Heart right ventricle (tissue), 16 donors: Measurements from ENCODE around the gene CYP4B1. TPM values are rescaled to one million over a fixed set of nuclear protein-coding genes. Genes with fewer than 3 reads are reported as not detected.
"Not testable (repeated sequence)": the region's sequence is repeated elsewhere in the genome, so short reads cannot be mapped to it uniquely, and the experiment has no call there.

Experiments
- ATAC-seq, 8 donors: fragments of 200-7000 bp; cut with Tn5 transposase; one replicate each; pipeline ENCODE4 v1.9.1; 2020; ENCODE audit warnings: mild to moderate bottlenecking in 8 of 8, moderate library complexity in 8 of 8, moderate number of reproducible peaks in 1 of 8
- DNase-seq, 2 donors: peaks; one replicate each; pipeline ENCODE4 v3.0.0-alpha.2; 2020
- H3K27ac ChIP-seq, 10 donors: fragments of 200-600 bp; sonication (generic) in 2 of 10; one replicate each; pipeline versions ENCODE4 v1.5.0 to v1.8.0; 2020 to 2022; ENCODE audit warnings: mild to moderate bottlenecking in 3 of 10
- H3K27me3 ChIP-seq, 7 donors: fragments of 200-600 bp; one replicate each; pipeline ENCODE4 v1.8.0; 2021 to 2022; ENCODE audit warnings: mild to moderate bottlenecking in 2 of 7
- H3K36me3 ChIP-seq, 9 donors: fragments of 200-600 bp; sonication (generic) in 1 of 9; one replicate each; pipeline versions ENCODE4 v1.5.0 to v1.8.0; 2020 to 2022; ENCODE audit warnings: mild to moderate bottlenecking in 2 of 9
- H3K4me1 ChIP-seq, 9 donors: fragments of 200-600 bp; sonication (generic) in 1 of 9; one replicate each; pipeline versions ENCODE4 v1.5.0 to v1.8.0; 2020 to 2022; ENCODE audit warnings: mild to moderate bottlenecking in 4 of 9
- H3K4me3 ChIP-seq, 10 donors: fragments of 200-600 bp; sonication (generic) in 2 of 10; one replicate each; pipeline versions ENCODE4 v1.5.0 to v1.8.0; 2020 to 2022; ENCODE audit warnings: mild to moderate bottlenecking in 7 of 10, moderate library complexity in 2 of 10
- H3K9me3 ChIP-seq, 11 donors: fragments of 200-600 bp in 10 of 11; sonication (generic) in 2 of 11; one replicate each; pipeline versions ENCODE4 v1.5.0 to v1.8.0; 2013 to 2022; ENCODE audit warnings: mild to moderate bottlenecking in 2 of 11, control low read depth in 1 of 11, moderate library complexity in 1 of 11
- WGBS, 2 donors: extraction: QIAGEN DNeasy Blood & Tissue Kit; methylation state at CpG; one replicate each; pipeline ENCODE4 v1.1.7; 2013; ENCODE audit warnings: inconsistent platforms in 1 of 2; 5-methylcytosine and 5-hydroxymethylcytosine counted together
- intact Hi-C, 10 donors: fragments of 100-400 bp; cut with DNase I; formaldehyde crosslinking; loops; one replicate each; pipeline versions ENCODE4 v1.11.1 to v1.14.2; 2022
- long read RNA-seq, 3 donors: library from polyadenylated mRNA; unstranded; transcript quantifications; one replicate each; pipeline ENCODE4 v2.0.0, GENCODE V29; 2020 to 2021
- polyA plus RNA-seq, 2 donors: library from polyadenylated mRNA; stranded (reverse); fragments of 200-250 nt; gene quantifications; one replicate each; pipeline ENCODE4 v1.2.3, GENCODE V29; 2013
- total RNA-seq, 10 donors: library from RNA; stranded (reverse); fragmentation: NEBNext Ultra II Directional in 3 of 10; extraction: Animal tissue kit (Norgen Biotek cat#: 25700) in 3 of 10; gene quantifications; one replicate each; pipeline versions ENCODE4 v1.2.1 to v1.2.4, GENCODE V29; 2021 to 2023
- TF ChIP-seq, protein P1 (sequence below), 9 donors: fragments of 200-600 bp; sonication (generic) in 2 of 9; IDR thresholded peaks; one replicate each; pipeline versions ENCODE4 v1.5.0 to v1.8.0; 2021 to 2022; ENCODE audit warnings: antibody characterized with exemption in 9 of 9, mild to moderate bottlenecking in 5 of 9, moderate library complexity in 1 of 9
- donor health status: Arrhythmogenic right ventricular cardiomyopathy.
- donor health status: ischemic (EF 13 %, LVEDD 7.1; RV severe dilation, severe dysfunction).
- donor health status: healthy with polysubstance abuse.
- donor health status: DM: no; HTN: yes; CAD: no.
- donor health status: DM: no; HTN: no; CAD: no.
- donor health status: ischemic (EF 25% LVEDD 6.9; RV normal size, moderate dysfunction).
- donor health status: ischemic (EF 25% LVEDD 5.7; RV mildly dilated, moderate dysfunction).
- donor health status: healthy.
- donor health status: DM: yes; HTN: yes; CAD: no.
- donor health status: Ischemic cardiomyopathy.
- donor health status: ischemic (EF 35%, LVEDD 5.7; RV mildly dilated, moderate dysfunction).
- donor health status: nonischemic (EF 11% LVEDD 7.7; RV severe dilation, severe dysfunction).
- donor health status: DM: yes; HTN: yes; CAD: no.
- donor health status: PGD.
- donor health status: ischemic (EF 29% LVEDD 5.4; RV normal size, mild dysfunction).
- donor health status: nonischemic (EF 23%, LVEDD 6.1; RV moderate dilation, normal function).

Gene CYP4B1
- 10 to 100 TPM in 3 of 10 donors, 1 to 10 TPM in 4, under 1 TPM in 3; 0.77 to 22.5 (median 3.8) TPM for total RNA-seq
- polyA plus RNA-seq, result 10 to 100 TPM; 15.9 to 33.2 TPM
- long read RNA-seq, donor 1, transcript CYP4B1-203 (12 exons, 2,110 nt), result major isoform, 18 of 40 reads
- long read RNA-seq, donor 1, transcript CYP4B1-201 (12 exons, 2,171 nt), result minor isoform, 9 of 40 reads
- long read RNA-seq, donor 1, partial matches to known transcripts, result 4 of 40 reads
- long read RNA-seq, donor 1, other reads (novel, unspliced or antisense), result 6 of 40 reads
- long read RNA-seq, donor 2, transcript CYP4B1-203 (12 exons, 2,110 nt), result major isoform, 16 of 35 reads
- long read RNA-seq, donor 2, partial matches to known transcripts, result 9 of 35 reads
- long read RNA-seq, donor 2, other reads (novel, unspliced or antisense), result 6 of 35 reads
- long read RNA-seq, donor 3, transcript CYP4B1-203 (12 exons, 2,110 nt), result major isoform, 19 of 32 reads
- long read RNA-seq, donor 3, partial matches to known transcripts, result 3 of 32 reads
- long read RNA-seq, donor 3, other reads (novel, unspliced or antisense), result 5 of 32 reads

GRCh38 chr1:46798810-46799209 is at the start of gene CYP4B1:
CYP4B1 (plus strand) TSS chr1:46799046; CDS start chr1:46799082, 36 bp downstream.
- intact Hi-C loops, result no loop called here
- H3K4me1 ChIP-seq, result peaks cover 0 to 19% (median 6%) of the 10 kb centered on the region in 9 donors
- H3K4me3 ChIP-seq, result peak within 1 kb of the TSS in 7 of 10 donors; percentile 0 to 39 (median 30)
- H3K36me3 ChIP-seq, result no peaks in the 10 kb centered on the region
- WGBS, 2 donors, result 53 to 73% methylated on average over 4 of the region's 4 CpGs
- ATAC-seq, result peak; percentile 79 to 97 (median 92)
- TF ChIP-seq, protein P1, sequence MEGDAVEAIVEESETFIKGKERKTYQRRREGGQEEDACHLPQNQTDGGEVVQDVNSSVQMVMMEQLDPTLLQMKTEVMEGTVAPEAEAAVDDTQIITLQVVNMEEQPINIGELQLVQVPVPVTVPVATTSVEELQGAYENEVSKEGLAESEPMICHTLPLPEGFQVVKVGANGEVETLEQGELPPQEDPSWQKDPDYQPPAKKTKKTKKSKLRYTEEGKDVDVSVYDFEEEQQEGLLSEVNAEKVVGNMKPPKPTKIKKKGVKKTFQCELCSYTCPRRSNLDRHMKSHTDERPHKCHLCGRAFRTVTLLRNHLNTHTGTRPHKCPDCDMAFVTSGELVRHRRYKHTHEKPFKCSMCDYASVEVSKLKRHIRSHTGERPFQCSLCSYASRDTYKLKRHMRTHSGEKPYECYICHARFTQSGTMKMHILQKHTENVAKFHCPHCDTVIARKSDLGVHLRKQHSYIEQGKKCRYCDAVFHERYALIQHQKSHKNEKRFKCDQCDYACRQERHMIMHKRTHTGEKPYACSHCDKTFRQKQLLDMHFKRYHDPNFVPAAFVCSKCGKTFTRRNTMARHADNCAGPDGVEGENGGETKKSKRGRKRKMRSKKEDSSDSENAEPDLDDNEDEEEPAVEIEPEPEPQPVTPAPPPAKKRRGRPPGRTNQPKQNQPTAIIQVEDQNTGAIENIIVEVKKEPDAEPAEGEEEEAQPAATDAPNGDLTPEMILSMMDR (IDR thresholded peaks at IDR 0.05), result peak in 1 of 9 donors; percentile 3
- peak within 1 kb of the TSS in 6 of 10 donors; percentile 37 to 77 (median 60) for H3K27ac ChIP-seq
- peaks cover 0 to 4% (median 0%) of the 10 kb centered on the region in 11 donors for H3K9me3 ChIP-seq
- peaks cover 0 to 3% (median 0%) of the 10 kb centered on the region in 7 donors for H3K27me3 ChIP-seq
- peak; percentile 46 to 79 for DNase-seq

DNA sequence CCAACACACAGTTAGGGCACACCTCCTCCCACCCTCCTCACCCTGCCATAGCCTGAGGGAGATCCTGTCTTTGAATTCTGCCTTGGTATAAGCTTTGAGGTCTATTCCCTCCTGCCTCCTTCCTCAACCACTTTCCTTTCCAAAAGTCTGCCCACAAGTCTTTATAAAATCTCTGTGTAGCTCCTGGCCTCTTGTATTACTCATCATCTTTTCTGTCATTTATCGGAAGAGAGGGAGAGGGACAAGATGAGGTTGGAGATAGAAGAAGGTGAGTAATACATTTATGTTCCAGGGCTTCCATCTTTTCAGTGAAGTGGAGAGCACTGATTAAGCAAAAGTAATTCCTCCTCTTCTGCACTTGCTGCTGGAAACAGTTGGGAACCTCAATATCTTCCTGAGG is 49.4 kb upstream of the CYP4B1 start:
- Histone ChIP-seq H3K9me3 (no peaks in the 10 kb centered on the region), H3K27ac (peak overlapping the region in 2 of 10 donors; percentile 3 to 55), H3K27me3 (peaks cover 0 to 29% (median 3%) of the 10 kb centered on the region in 7 donors), H3K4me3 (no peak overlapping the region), H3K4me1 (no peaks in the 10 kb centered on the region), H3K36me3 (no peaks in the 10 kb centered on the region)
- 75 to 86% methylated on average over 1 of the region's 1 CpG for WGBS, 2 donors
- intact Hi-C loops, result loop anchor here in 7 of 10 donors (2.0 to 10.0 kb wide), 10 partner anchors 55 to 425 kb away; no protein-coding TSS in a partner anchor
- TF ChIP-seq, protein P1 (IDR thresholded peaks at IDR 0.05), result no peak
- DNase-seq (no peak), ATAC-seq (peak in 2 of 8 donors; percentile 8 to 29)

DNA sequence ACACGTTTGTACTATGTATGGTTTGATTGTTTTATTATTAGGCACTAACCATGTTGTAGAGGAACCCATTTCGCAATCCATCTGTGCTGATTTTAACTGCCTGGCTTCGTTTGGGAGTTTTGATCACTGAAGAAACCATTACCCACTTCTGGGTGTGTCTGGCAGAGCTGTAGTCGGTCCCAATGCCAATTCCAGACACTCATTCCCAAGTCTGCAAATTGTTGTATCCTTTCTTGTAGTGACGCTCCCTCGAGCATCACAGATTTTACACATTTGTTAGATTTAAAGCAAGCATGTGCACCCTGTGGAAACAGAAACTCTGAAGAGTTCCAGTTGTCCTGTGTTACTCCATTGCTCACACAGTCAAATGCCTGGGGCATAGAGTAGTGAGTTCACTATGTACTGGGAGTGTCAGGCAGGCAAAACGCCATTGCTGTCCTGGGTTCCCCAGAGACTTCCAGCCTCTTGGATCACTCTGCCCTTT is 48.9 kb upstream of the CYP4B1 start:
- H3K4me3 ChIP-seq, result no peak overlapping the region
- intact Hi-C loops, result loop anchor here in 7 of 10 donors (2.0 to 10.0 kb wide), 11 partner anchors 55 to 425 kb away; no protein-coding TSS in a partner anchor
- H3K27ac ChIP-seq, result peak overlapping the region in 2 of 10 donors; percentile 3 to 55
- H3K36me3 ChIP-seq, result no peaks in the 10 kb centered on the region
- DNase-seq, result no peak
- H3K4me1 ChIP-seq, result no peaks in the 10 kb centered on the region
- H3K27me3 ChIP-seq, result peaks cover 0 to 29% (median 3%) of the 10 kb centered on the region in 7 donors
- no peaks in the 10 kb centered on the region for H3K9me3 ChIP-seq
- TF ChIP-seq, protein P1 (IDR thresholded peaks at IDR 0.05), result no peak
- peak in 5 of 8 donors; percentile 60 to 86 (median 74) for ATAC-seq
- 49 to 54% methylated on average over 7 of the region's 7 CpGs for WGBS, 2 donors

GRCh38 chr1:46753985-46754384 is 44.9 kb upstream of the CYP4B1 start:
- no peak overlapping the region for H3K4me3 ChIP-seq
- intact Hi-C loops, result loop anchor here in 1 of 10 donors (10.0 kb wide), 1 partner anchor 111 kb away; no protein-coding TSS in a partner anchor
- ATAC-seq, result no peak

DNA sequence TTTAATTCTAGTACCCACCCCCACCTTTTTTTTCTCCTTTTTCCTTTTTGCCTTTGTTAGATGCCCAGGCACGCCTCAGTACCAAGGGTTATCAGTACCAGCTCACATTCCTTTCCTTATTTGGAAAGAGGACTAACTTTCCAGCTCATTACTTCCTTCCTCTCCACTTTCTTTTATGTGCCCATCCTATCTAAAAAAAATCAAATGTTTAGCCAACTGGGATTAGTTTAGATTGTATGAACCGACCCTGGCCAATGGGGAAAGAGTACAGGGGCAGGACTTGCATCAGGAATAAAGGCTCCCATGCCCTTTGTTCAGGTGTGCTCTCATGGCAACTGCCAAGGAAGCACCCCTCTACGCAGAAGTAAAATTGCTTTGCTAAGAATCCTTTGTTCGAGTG is 44.1 kb upstream of the CYP4B1 start:
- H3K4me1 ChIP-seq, H3K27ac ChIP-seq, H3K4me3 ChIP-seq, H3K36me3 ChIP-seq, ATAC-seq, DNase-seq, H3K9me3 ChIP-seq: not testable (repeated sequence)
- 62 to 65% methylated on average over 4 of the region's 4 CpGs for WGBS, 2 donors
- peaks cover 0 to 12% (median 3%) of the 10 kb centered on the region in 7 donors for H3K27me3 ChIP-seq
- intact Hi-C loops, result loop anchor here in 1 of 10 donors (10.0 kb wide), 1 partner anchor 110 kb away; no protein-coding TSS in a partner anchor

More at GRCh38 chr1:46753985-46754384, 44.9 kb upstream of the CYP4B1 start:
- Histone ChIP-seq H3K27me3 (peaks cover 0 to 14% (median 2%) of the 10 kb centered on the region in 7 donors), H3K9me3 (no peaks in the 10 kb centered on the region), H3K27ac (no peak overlapping the region), H3K36me3 (no peaks in the 10 kb centered on the region), H3K4me1 (no peaks in the 10 kb centered on the region)
- DNase-seq, result no peak
- 61 to 68% methylated on average over 1 of the region's 1 CpG for WGBS, 2 donors
- TF ChIP-seq, protein P1 (IDR thresholded peaks at IDR 0.05), result no peak
